AG10803 (cell line): Measurements from ENCODE around the gene IL25.

Experiments
- DNase-seq: peaks from one replicate; pipeline ENCODE4 v3.0.0; 2010; ENCODE audit warnings: low read depth
- H3K4me3 ChIP-seq: 2 replicates; pipeline ENCODE4 v1.5.1; 2011; ENCODE audit warnings: mild to moderate bottlenecking, low read length, control low read depth
- TF ChIP-seq, protein P1 (sequence below): conservative IDR thresholded peaks from 2 replicates; pipeline ENCODE4 v1.5.1; 2011; ENCODE audit warnings: mild to moderate bottlenecking, low read length, control low read depth, inconsistent platforms

Gene IL25

DNA sequence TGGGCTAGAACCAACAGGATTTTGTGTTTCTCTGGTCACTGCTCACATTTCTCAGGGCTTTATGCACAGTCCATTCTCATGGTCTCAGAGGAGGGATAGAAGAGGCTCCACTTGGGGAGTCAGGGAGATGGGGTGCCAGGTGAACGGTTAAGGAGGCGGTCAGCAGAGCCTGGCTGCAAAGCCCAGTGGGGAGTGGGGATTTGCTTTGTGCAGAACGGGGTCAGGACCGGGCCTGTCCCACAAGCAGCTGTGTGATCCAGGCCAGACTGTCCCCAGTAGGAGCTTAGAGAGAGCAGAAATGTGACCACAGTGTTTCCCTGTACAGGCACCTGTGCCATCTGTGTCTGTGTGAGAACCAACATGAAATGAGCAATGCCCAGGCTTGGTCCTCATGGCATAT lies 8.4 kb downstream of the IL25 start:
- H3K4me3 ChIP-seq: no peak overlapping the region
- no peak for DNase-seq
- TF ChIP-seq, protein P1, sequence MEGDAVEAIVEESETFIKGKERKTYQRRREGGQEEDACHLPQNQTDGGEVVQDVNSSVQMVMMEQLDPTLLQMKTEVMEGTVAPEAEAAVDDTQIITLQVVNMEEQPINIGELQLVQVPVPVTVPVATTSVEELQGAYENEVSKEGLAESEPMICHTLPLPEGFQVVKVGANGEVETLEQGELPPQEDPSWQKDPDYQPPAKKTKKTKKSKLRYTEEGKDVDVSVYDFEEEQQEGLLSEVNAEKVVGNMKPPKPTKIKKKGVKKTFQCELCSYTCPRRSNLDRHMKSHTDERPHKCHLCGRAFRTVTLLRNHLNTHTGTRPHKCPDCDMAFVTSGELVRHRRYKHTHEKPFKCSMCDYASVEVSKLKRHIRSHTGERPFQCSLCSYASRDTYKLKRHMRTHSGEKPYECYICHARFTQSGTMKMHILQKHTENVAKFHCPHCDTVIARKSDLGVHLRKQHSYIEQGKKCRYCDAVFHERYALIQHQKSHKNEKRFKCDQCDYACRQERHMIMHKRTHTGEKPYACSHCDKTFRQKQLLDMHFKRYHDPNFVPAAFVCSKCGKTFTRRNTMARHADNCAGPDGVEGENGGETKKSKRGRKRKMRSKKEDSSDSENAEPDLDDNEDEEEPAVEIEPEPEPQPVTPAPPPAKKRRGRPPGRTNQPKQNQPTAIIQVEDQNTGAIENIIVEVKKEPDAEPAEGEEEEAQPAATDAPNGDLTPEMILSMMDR: no peak

DNA sequence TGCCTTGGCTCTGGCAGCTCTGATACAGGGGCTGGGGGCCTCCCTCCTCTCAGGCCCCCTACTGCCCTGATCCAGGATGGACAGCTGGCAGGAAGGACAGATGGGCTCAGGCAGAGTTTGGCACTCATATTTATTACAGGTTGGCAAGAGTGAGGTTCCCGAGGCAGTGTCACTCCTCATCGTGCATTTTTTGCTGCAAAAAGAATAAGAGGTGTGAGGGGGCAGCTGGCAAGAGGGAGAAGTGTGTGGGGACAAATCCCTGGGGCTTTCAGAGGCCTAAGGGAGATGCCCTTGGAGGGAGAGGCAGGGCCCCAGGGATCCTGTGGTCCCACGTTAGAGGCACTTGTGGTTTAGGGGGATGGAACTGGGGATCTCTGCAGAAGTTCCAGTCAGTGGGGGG lies 9.3 kb downstream of the IL25 start:
- H3K4me3 ChIP-seq: no peak overlapping the region
- TF ChIP-seq, protein P1: no peak
- no peak for DNase-seq

DNA sequence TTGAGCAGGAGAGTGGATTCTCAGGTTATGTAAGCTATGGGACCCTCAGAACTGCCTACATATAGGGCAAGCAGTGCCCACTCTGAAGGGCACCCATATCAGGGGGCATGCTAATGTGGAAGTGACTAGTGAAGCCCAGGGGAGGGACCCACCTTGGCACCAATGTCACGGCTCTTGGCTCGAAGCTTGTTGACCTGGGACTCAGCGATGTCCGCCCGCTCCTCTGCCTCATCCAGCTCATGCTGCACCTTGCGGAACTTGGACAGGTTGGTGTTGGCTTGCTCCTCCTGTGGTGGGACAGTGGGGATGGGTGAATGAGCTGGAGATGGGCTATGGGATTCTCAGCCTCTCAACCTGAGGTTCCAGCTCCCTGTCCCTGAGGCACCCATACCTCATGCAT lies 9.7 kb downstream of the IL25 start:
- DNase-seq: no peak
- TF ChIP-seq, protein P1: no peak
- H3K4me3 ChIP-seq: no peak overlapping the region

DNA sequence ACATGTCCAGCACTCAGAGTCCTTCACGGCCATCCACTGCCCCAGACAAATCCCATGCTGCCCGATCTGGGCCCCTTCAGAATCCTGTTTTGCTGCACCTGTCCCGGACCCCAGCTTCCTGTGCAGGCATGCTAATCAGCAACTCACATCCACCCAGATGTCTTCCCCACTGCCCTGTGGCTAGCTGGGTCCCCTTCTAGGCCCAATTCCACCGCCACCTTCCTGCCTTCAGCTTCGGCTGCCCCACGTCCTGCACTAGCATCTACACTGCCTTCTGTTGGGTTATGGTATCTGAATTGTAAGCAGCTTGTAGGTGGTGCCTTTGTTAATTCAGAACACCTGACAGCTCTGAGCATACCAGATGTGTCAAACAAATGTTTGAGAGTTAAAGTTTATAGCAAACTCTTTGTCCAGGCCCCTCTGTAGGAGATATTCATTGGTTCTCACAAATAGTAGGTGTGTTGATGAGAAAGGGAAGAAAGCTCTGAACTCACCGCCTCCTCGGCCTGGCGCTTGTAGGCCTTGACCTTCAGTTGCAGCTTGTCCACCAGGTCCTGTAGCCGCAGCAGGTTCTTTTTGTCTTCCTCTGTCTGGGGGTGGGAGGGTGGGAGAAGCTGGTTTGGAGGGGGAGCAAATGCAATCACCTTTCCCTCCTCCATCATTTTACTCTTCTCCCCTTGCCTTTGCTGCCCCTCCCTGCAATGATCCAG lies 10.3 kb downstream of the IL25 start:
- TF ChIP-seq, protein P1: no peak
- no peak for DNase-seq

DNA sequence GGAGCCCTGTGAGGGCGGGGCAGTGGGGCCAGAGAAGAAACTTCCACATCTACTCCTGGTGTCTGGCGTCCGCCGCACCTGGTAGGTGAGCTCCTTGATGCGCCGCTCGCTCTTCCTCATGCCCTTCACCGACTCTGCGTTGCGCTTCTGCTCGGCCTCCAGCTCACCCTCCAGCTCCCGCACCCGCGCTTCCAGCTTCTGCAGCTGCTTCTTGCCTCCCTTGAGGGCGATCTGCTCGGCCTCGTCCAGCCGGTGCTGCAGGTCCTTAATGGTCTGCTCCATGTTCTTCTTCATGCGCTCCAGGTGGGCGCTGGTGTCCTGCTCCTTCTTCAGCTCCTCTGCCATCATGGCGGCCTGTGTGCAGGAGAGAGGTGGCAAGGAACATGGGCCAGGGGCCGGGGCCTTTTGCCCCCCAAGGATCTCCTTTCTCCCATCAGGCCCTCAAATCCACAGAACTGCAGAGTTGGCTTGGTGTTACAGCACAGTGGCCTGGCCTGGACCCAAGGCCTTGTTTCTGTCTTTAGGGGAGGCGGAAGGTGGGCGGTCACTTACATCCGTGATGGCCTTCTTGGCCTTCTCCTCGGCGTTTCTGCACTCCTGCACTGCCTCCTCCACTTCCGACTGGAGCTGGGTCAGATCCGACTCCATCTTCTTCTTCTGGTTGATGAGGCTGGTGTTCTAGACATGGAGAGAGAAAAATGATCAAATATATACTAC lies 11.9 kb downstream of the IL25 start:
- TF ChIP-seq, protein P1: no peak

More for the DNA sequence above, 10.3 kb downstream of the IL25 start:
- no peak overlapping the region for H3K4me3 ChIP-seq

DNA sequence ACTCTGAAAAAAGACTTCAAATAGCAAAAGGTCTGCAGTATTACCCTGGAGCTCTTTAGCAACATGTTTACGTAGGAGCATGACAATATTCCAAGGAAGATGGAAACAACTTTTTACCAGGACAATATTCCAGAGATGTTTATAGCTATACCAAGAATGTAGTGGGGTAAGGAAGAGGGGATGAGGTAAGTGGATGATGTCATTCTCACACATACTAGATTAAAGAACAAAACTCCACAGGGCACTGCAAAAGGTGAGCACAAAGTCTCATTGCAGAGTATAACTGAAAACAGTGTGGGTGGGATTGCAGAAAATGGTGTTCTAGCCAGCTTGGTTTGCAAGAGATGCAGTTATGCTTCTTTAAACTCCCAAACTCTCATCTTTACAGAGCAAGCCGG lies 12.6 kb downstream of the IL25 start:
- TF ChIP-seq, protein P1: no peak
- DNase-seq: no peak
- H3K4me3 ChIP-seq: no peak overlapping the region

More for the DNA sequence above, 11.9 kb downstream of the IL25 start:
- DNase-seq: no peak
- H3K4me3 ChIP-seq: no peak overlapping the region
